Fibroblast of the aortic adventitia (primary cell): Measurements from ENCODE around the gene CCDC12. TPM values are rescaled to one million over a fixed set of nuclear protein-coding genes. Genes with fewer than 3 reads are reported as not detected.

Experiments used
- DNase-seq: peaks from one replicate; pipeline ENCODE4 v3.0.0-alpha.2; 2010; ENCODE audit warnings: low read depth
- H3K4me3 ChIP-seq: 2 replicates; pipeline ENCODE4 v1.5.1; 2011; ENCODE audit warnings: low read depth, mild to moderate bottlenecking, control low read depth, low read length, moderate library complexity
- CTCF ChIP-seq: IDR thresholded peaks from 2 replicates; pipeline ENCODE4 v1.5.1; 2011; ENCODE audit warnings: mild to moderate bottlenecking, low read length, control low read depth, inconsistent platforms; ENCODE audit not compliant: insufficient read depth
- total RNA-seq: library from RNA; depleted of rRNA; stranded (reverse); fragments of >200 nt; gene quantifications from 2 replicates; pipeline ENCODE4 v1.2.3, GENCODE V29; 2012; ENCODE audit warnings: low replicate concordance

The CCDC12 gene
- total RNA-seq, 1 donor: 21.6 TPM

- DNase-seq: no peak
- no peak overlapping the region for H3K4me3 ChIP-seq
- no peak for TF ChIP-seq CTCF
Observed at GRCh38 chr3:46995901-46996562, 19.5 kb upstream of the CCDC12 start.

GRCh38 chr3:46994801-46995731 lies 18.5 kb upstream of the CCDC12 start:
- DNase-seq: no peak
- TF ChIP-seq CTCF: no peak
- H3K4me3 ChIP-seq: no peak overlapping the region

GRCh38 chr3:46993986-46994385 lies 17.4 kb upstream of the CCDC12 start:
- DNase-seq: no peak

GRCh38 chr3:46993292-46993691 lies 16.7 kb upstream of the CCDC12 start:
- TF ChIP-seq CTCF: no peak
- H3K4me3 ChIP-seq: no peak overlapping the region
- DNase-seq: no peak

More at GRCh38 chr3:46993986-46994385, 17.4 kb upstream of the CCDC12 start:
- no peak for TF ChIP-seq CTCF
- no peak overlapping the region for H3K4me3 ChIP-seq

GRCh38 chr3:46992231-46992630 lies 15.7 kb upstream of the CCDC12 start:
- DNase-seq: no peak
- TF ChIP-seq CTCF: no peak
- H3K4me3 ChIP-seq: no peak overlapping the region

- no peak overlapping the region for H3K4me3 ChIP-seq
- TF ChIP-seq CTCF: no peak
- no peak for DNase-seq
Observed at GRCh38 chr3:46991406-46992165, 15.0 kb upstream of the CCDC12 start.
